Motor neuron (in vitro differentiated cells): ENCODE data around the gene FYB1. TPM values are rescaled to one million over a fixed set of nuclear protein-coding genes. Genes with fewer than 3 reads are reported as not detected.
"Not testable (repeated sequence)": the region's sequence is repeated elsewhere in the genome, so short reads cannot be mapped to it uniquely, and the experiment has no call there.

Source experiments
- ATAC-seq, 8 experiments: fragments of 200-7000 bp; cut with Tn5 transposase; replicated peaks in 6 of 8; 2 replicates each; pipeline ENCODE4 v1.8.0; 2021; ENCODE audit warnings: mild to moderate bottlenecking in 8 of 8, moderate library complexity in 8 of 8
- H3K27ac ChIP-seq, 2 donors: fragments of 250-450 bp; sonication (Bioruptor Pico); 2 replicates each; pipeline ENCODE4 v1.9.0; 2021; ENCODE audit warnings: antibody characterized with exemption in 2 of 2, mild to moderate bottlenecking in 2 of 2, moderate library complexity in 1 of 2
- H3K4me1 ChIP-seq, 2 donors: fragments of 250-450 bp; sonication (Bioruptor Pico); replicated peaks in 1 of 2; 2 replicates each; pipeline ENCODE4 v1.6.1; 2021; ENCODE audit warnings: antibody characterized with exemption in 2 of 2, mild to moderate bottlenecking in 2 of 2, moderate library complexity in 1 of 2
- H3K4me3 ChIP-seq, 5 donors: fragments of 250-450 bp; sonication (Bioruptor Pico); 2 replicates each; pipeline ENCODE4 v1.9.0; 2021; ENCODE audit warnings: antibody characterized with exemption in 5 of 5, mild to moderate bottlenecking in 5 of 5, moderate library complexity in 4 of 5
- WGBS, 10 experiments: fragments of 450-650 bp; shearing (Covaris generic); methylation state at CpG; one replicate each; pipeline ENCODE4 v1.0.0; 2022; 5-methylcytosine and 5-hydroxymethylcytosine counted together
- in situ Hi-C, 9 experiments: fragments of 400-800 bp; cut with MboI; loops; one replicate each; pipeline ENCODE4 v1.15.0; 2021; ENCODE audit warnings: low sequenced_read_pairs in 9 of 9, low pct_unique_long_range_greater_than_20kb in 2 of 9; ENCODE audit not compliant: unreplicated experiment in 9 of 9
- total RNA-seq, 8 experiments: library from RNA; unstranded; fragments of 300-600 nt; gene quantifications; 2 replicates each; pipeline versions ENCODE4 v1.2.3 to v1.2.4, GENCODE V29; 2022

FYB1 gene
- total RNA-seq, 8 experiments from 2014 or later = under 0.01 to 16.7 (median 1.1) TPM; not detected in 1

- 68 to 94% (median 79%) methylated on average over 3 to 7 of the region's 7 CpGs for WGBS, 10 experiments
- Histone ChIP-seq H3K4me1 (no peaks in the 10 kb centered on the region), H3K4me3 (no peak overlapping the region), H3K27ac (no peak overlapping the region)
- in situ Hi-C loops = no loop called here
- ATAC-seq = no peak
Observed at GRCh38 chr5:39186722-39187539, 32.4 kb downstream of the FYB1 start.

GRCh38 chr5:39186289-39186688 lies 33.1 kb downstream of the FYB1 start:
- no peak overlapping the region for H3K4me3 ChIP-seq
- in situ Hi-C loops = no loop called here
- H3K27ac ChIP-seq = no peak overlapping the region
- no peak for ATAC-seq
- no peaks in the 10 kb centered on the region for H3K4me1 ChIP-seq
- WGBS, 10 experiments = 80 to 100% (median 90%) methylated on average over 1 to 2 of the region's 2 CpGs; no CpG with 5 or more reads in 5 of the 10 experiments

- no peak for ATAC-seq
- H3K4me1 ChIP-seq = no peaks in the 10 kb centered on the region
- H3K27ac ChIP-seq = no peak overlapping the region
- 80 to 100% (median 88%) methylated on average over 1 to 5 of the region's 9 CpGs; no CpG with 5 or more reads in 5 of the 10 experiments for WGBS, 10 experiments
- H3K4me3 ChIP-seq = no peak overlapping the region
- in situ Hi-C loops = no loop called here
Observed at GRCh38 chr5:39185761-39186160, 33.6 kb downstream of the FYB1 start.

GRCh38 chr5:39179561-39179960 lies 39.8 kb downstream of the FYB1 start:
- H3K27ac ChIP-seq, ATAC-seq, H3K4me3 ChIP-seq, in situ Hi-C loops, H3K4me1 ChIP-seq: not testable (repeated sequence)
- WGBS, 10 experiments = 40 to 75% (median 50%) methylated on average over 1 to 3 of the region's 3 CpGs; no CpG with 5 or more reads in 5 of the 10 experiments

- 73 to 100% (median 85%) methylated on average over 1 to 8 of the region's 8 CpGs for WGBS, 10 experiments
- in situ Hi-C loops = no loop called here
- H3K4me3 ChIP-seq = no peak overlapping the region
- H3K4me1 ChIP-seq = no peaks in the 10 kb centered on the region
- H3K27ac ChIP-seq = no peak overlapping the region
- no peak for ATAC-seq
Observed at GRCh38 chr5:39178861-39179260, 40.5 kb downstream of the FYB1 start.

GRCh38 chr5:39178171-39178570 lies 41.2 kb downstream of the FYB1 start:
- Histone ChIP-seq H3K27ac (no peak overlapping the region), H3K4me3 (no peak overlapping the region), H3K4me1 (no peaks in the 10 kb centered on the region)
- 7 to 92% (median 64%) methylated on average over 1 to 3 of the region's 3 CpGs; no CpG with 5 or more reads in 1 of the 10 experiments for WGBS, 10 experiments
- no peak for ATAC-seq
- in situ Hi-C loops = no loop called here

GRCh38 chr5:39177631-39177964 lies 41.8 kb downstream of the FYB1 start:
- H3K4me1 ChIP-seq = no peaks in the 10 kb centered on the region
- H3K27ac ChIP-seq = no peak overlapping the region
- in situ Hi-C loops = no loop called here
- ATAC-seq = no peak
- WGBS, 10 experiments = 86 to 100% (median 95%) methylated on average over 1 to 3 of the region's 3 CpGs
- H3K4me3 ChIP-seq = no peak overlapping the region

GRCh38 chr5:39176759-39177630 lies 42.4 kb downstream of the FYB1 start:
- ATAC-seq = no peak
- no peak overlapping the region for H3K4me3 ChIP-seq
- H3K27ac ChIP-seq = no peak overlapping the region
- no peaks in the 10 kb centered on the region for H3K4me1 ChIP-seq
- in situ Hi-C loops = no loop called here
- WGBS, 10 experiments = 83 to 100% (median 90%) methylated on average over 1 to 3 of the region's 3 CpGs; no CpG with 5 or more reads in 1 of the 10 experiments

- ATAC-seq = no peak
- Histone ChIP-seq H3K27ac (no peak overlapping the region), H3K4me1 (no peaks in the 10 kb centered on the region), H3K4me3 (no peak overlapping the region)
- WGBS, 10 experiments = 74 to 100% (median 96%) methylated on average over 1 to 4 of the region's 5 CpGs; no CpG with 5 or more reads in 2 of the 10 experiments
- in situ Hi-C loops = no loop called here
Observed at GRCh38 chr5:39175273-39175955, 43.9 kb downstream of the FYB1 start.

GRCh38 chr5:39173069-39173468 lies 46.3 kb downstream of the FYB1 start:
- in situ Hi-C loops = no loop called here
- no peak overlapping the region for H3K4me3 ChIP-seq
- ATAC-seq = no peak
- H3K27ac ChIP-seq = no peak overlapping the region
- 40 to 90% (median 74%) methylated on average over 2 to 3 of the region's 3 CpGs for WGBS, 10 experiments
- H3K4me1 ChIP-seq = no peaks in the 10 kb centered on the region

GRCh38 chr5:39172593-39172992 lies 46.8 kb downstream of the FYB1 start:
- WGBS, 10 experiments = 58 to 100% (median 83%) methylated on average over 1 to 2 of the region's 2 CpGs; no CpG with 5 or more reads in 2 of the 10 experiments
- no peak for ATAC-seq
- Histone ChIP-seq H3K4me1 (no peaks in the 10 kb centered on the region), H3K4me3 (no peak overlapping the region), H3K27ac (no peak overlapping the region)
- in situ Hi-C loops = no loop called here

GRCh38 chr5:39171647-39172046 lies 47.7 kb downstream of the FYB1 start:
- in situ Hi-C loops = no loop called here
- no peak for ATAC-seq
- no peak overlapping the region for H3K27ac ChIP-seq
- no peak overlapping the region for H3K4me3 ChIP-seq
- H3K4me1 ChIP-seq = no peaks in the 10 kb centered on the region
- 0 to 80% (median 56%) methylated on average over 1 to 4 of the region's 4 CpGs; no CpG with 5 or more reads in 1 of the 10 experiments for WGBS, 10 experiments

GRCh38 chr5:39169081-39169480 lies 50.3 kb downstream of the FYB1 start:
- WGBS, 10 experiments = 6 to 100% (median 83%) methylated on average over 1 to 4 of the region's 4 CpGs; no CpG with 5 or more reads in 1 of the 10 experiments
- ATAC-seq = no peak
- no peaks in the 10 kb centered on the region for H3K4me1 ChIP-seq
- no peak overlapping the region for H3K27ac ChIP-seq
- no peak overlapping the region for H3K4me3 ChIP-seq
- in situ Hi-C loops = no loop called here
